ENCODE measurements around the gene PDCD1LG2. TPM values are rescaled to one million over a fixed set of nuclear protein-coding genes. Genes with fewer than 3 reads are reported as not detected.
"Not testable (repeated sequence)": the region's sequence is repeated elsewhere in the genome, so short reads cannot be mapped to it uniquely, and the experiment has no call there.

The PDCD1LG2 gene
- total and polyA plus RNA-seq, 2 donors, result 0.81 to 0.95 TPM

- Histone ChIP-seq H3K27ac (ENCODE audit: low read depth) (no peak overlapping the region), H3K36me3 (ENCODE audit: insufficient read depth) (no peaks in the 10 kb centered on the region), H3K4me1 (ENCODE audit: insufficient read depth) (no peaks in the 10 kb centered on the region), H3K4me3 (ENCODE audit: low read depth, low read length) (no peak overlapping the region)
- DNase-seq (ENCODE audit: extremely low spot score), result no peak
- 82% methylated on average over 5 of the region's 5 CpGs for WGBS
These were observed 24.8 kb upstream of the PDCD1LG2 start for GRCh38 chr9:5485378-5486085.

- Histone ChIP-seq H3K36me3 (ENCODE audit: insufficient read depth) (no peaks in the 10 kb centered on the region), H3K4me1 (ENCODE audit: insufficient read depth) (no peaks in the 10 kb centered on the region), H3K4me3 (ENCODE audit: low read depth, low read length) (no peak overlapping the region), H3K27ac (ENCODE audit: low read depth) (no peak overlapping the region)
- WGBS, result 95% methylated on average over 5 of the region's 5 CpGs
- no peak for DNase-seq (ENCODE audit: extremely low spot score)
These were observed 23.3 kb upstream of the PDCD1LG2 start for GRCh38 chr9:5486988-5487387.

- Histone ChIP-seq H3K27ac (ENCODE audit: low read depth) (no peak overlapping the region), H3K36me3 (ENCODE audit: insufficient read depth) (no peaks in the 10 kb centered on the region), H3K4me1 (ENCODE audit: insufficient read depth) (no peaks in the 10 kb centered on the region), H3K4me3 (ENCODE audit: low read depth, low read length) (no peak overlapping the region)
- DNase-seq (ENCODE audit: extremely low spot score), result no peak
- 78% methylated on average over 9 of the region's 9 CpGs for WGBS
These were observed 21.9 kb upstream of the PDCD1LG2 start for GRCh38 chr9:5488221-5489008.

- Histone ChIP-seq H3K4me3 (ENCODE audit: low read depth, low read length) (no peak overlapping the region), H3K4me1 (ENCODE audit: insufficient read depth) (no peaks in the 10 kb centered on the region), H3K36me3 (ENCODE audit: insufficient read depth) (no peaks in the 10 kb centered on the region), H3K27ac (ENCODE audit: low read depth) (no peak overlapping the region)
- 88% methylated on average over 9 of the region's 9 CpGs for WGBS
- DNase-seq (ENCODE audit: extremely low spot score), result no peak
These were observed 20.5 kb upstream of the PDCD1LG2 start for GRCh38 chr9:5489630-5490490.

GRCh38 chr9:5492965-5493678 is 17.2 kb upstream of the PDCD1LG2 start:
- WGBS, result 50% methylated on average over 1 of the region's 1 CpG
- Histone ChIP-seq H3K4me1 (ENCODE audit: insufficient read depth) (no peaks in the 10 kb centered on the region), H3K27ac (ENCODE audit: low read depth) (no peak overlapping the region), H3K36me3 (ENCODE audit: insufficient read depth) (no peaks in the 10 kb centered on the region), H3K4me3 (ENCODE audit: low read depth, low read length) (no peak overlapping the region)
- DNase-seq (ENCODE audit: extremely low spot score), result no peak

GRCh38 chr9:5493679-5494511 is 16.4 kb upstream of the PDCD1LG2 start:
- DNase-seq (ENCODE audit: extremely low spot score), result no peak
- H3K27ac ChIP-seq (ENCODE audit: low read depth), result no peak overlapping the region
- H3K4me1 ChIP-seq (ENCODE audit: insufficient read depth), result no peaks in the 10 kb centered on the region
- no peak overlapping the region for H3K4me3 ChIP-seq (ENCODE audit: low read depth, low read length)
- WGBS, result 78% methylated on average over 8 of the region's 8 CpGs
- H3K36me3 ChIP-seq (ENCODE audit: insufficient read depth), result no peaks in the 10 kb centered on the region

- not testable (repeated sequence) for H3K36me3 ChIP-seq (ENCODE audit: insufficient read depth); H3K4me1 ChIP-seq (ENCODE audit: insufficient read depth); H3K4me3 ChIP-seq (ENCODE audit: low read depth, low read length); DNase-seq (ENCODE audit: extremely low spot score); H3K27ac ChIP-seq (ENCODE audit: low read depth)
- WGBS, result 83% methylated on average over 3 of the region's 3 CpGs
These were observed 15.6 kb upstream of the PDCD1LG2 start for GRCh38 chr9:5494765-5495164.

- WGBS, result 96% methylated on average over 1 of the region's 1 CpG
- H3K36me3 ChIP-seq (ENCODE audit: insufficient read depth), result no peaks in the 10 kb centered on the region
- no peak for DNase-seq (ENCODE audit: extremely low spot score)
- H3K27ac ChIP-seq (ENCODE audit: low read depth), result no peak overlapping the region
- H3K4me1 ChIP-seq (ENCODE audit: insufficient read depth), result no peaks in the 10 kb centered on the region
- H3K4me3 ChIP-seq (ENCODE audit: low read depth, low read length), result no peak overlapping the region
These were observed 11.2 kb upstream of the PDCD1LG2 start for GRCh38 chr9:5499157-5499556.

GRCh38 chr9:5499889-5500398 is 10.4 kb upstream of the PDCD1LG2 start:
- H3K36me3 ChIP-seq (ENCODE audit: insufficient read depth), result no peaks in the 10 kb centered on the region
- H3K27ac ChIP-seq (ENCODE audit: low read depth), result no peak overlapping the region
- H3K4me3 ChIP-seq (ENCODE audit: low read depth, low read length), result no peak overlapping the region
- no peak for DNase-seq (ENCODE audit: extremely low spot score)
- 49% methylated on average over 4 of the region's 4 CpGs for WGBS
- H3K4me1 ChIP-seq (ENCODE audit: insufficient read depth), result no peaks in the 10 kb centered on the region

GRCh38 chr9:5500441-5501235 is 9.7 kb upstream of the PDCD1LG2 start:
- Histone ChIP-seq H3K4me1 (ENCODE audit: insufficient read depth) (no peaks in the 10 kb centered on the region), H3K27ac (ENCODE audit: low read depth) (no peak overlapping the region), H3K4me3 (ENCODE audit: low read depth, low read length) (no peak overlapping the region), H3K36me3 (ENCODE audit: insufficient read depth) (no peaks in the 10 kb centered on the region)
- 47% methylated on average over 18 of the region's 18 CpGs for WGBS
- DNase-seq (ENCODE audit: extremely low spot score), result no peak

GRCh38 chr9:5502553-5502952 is 7.8 kb upstream of the PDCD1LG2 start:
- no peaks in the 10 kb centered on the region for H3K4me1 ChIP-seq (ENCODE audit: insufficient read depth)
- DNase-seq (ENCODE audit: extremely low spot score), result no peak
- no peak overlapping the region for H3K27ac ChIP-seq (ENCODE audit: low read depth)
- no peak overlapping the region for H3K4me3 ChIP-seq (ENCODE audit: low read depth, low read length)
- WGBS, result 88% methylated on average over 6 of the region's 6 CpGs
- H3K36me3 ChIP-seq (ENCODE audit: insufficient read depth), result no peaks in the 10 kb centered on the region

- H3K36me3 ChIP-seq (ENCODE audit: insufficient read depth), result no peaks in the 10 kb centered on the region
- H3K4me3 ChIP-seq (ENCODE audit: low read depth, low read length), result no peak overlapping the region
- no peak for DNase-seq (ENCODE audit: extremely low spot score)
- H3K4me1 ChIP-seq (ENCODE audit: insufficient read depth), result no peaks in the 10 kb centered on the region
- H3K27ac ChIP-seq (ENCODE audit: low read depth), result no peak overlapping the region
- WGBS, result 57% methylated on average over 2 of the region's 2 CpGs
These were observed 758 bp upstream of the PDCD1LG2 start for GRCh38 chr9:5509573-5509972.
